ENCODE results near the gene ELOVL5. TPM values are rescaled to one million over a fixed set of nuclear protein-coding genes. Genes with fewer than 3 reads are reported as not detected.

ELOVL5 gene
- total RNA-seq, 1 donor from 2014 or later, result 185 TPM

GRCh38 chr6:53238311-53238710, 110.4 kb downstream of the ELOVL5 start:
- H4K20me1 ChIP-seq (ENCODE audit: low read depth), result no peaks in the 10 kb centered on the region
- no peaks in the 10 kb centered on the region for H3K79me2 ChIP-seq (ENCODE audit: low read depth)
- no peaks in the 10 kb centered on the region for H3K9me3 Mint-ChIP-seq
- no peak overlapping the region for H3K4me2 ChIP-seq
- no peak overlapping the region for H3K27ac ChIP-seq
- H3K36me3 Mint-ChIP-seq, result no peaks in the 10 kb centered on the region
- no peaks in the 10 kb centered on the region for H3F3A ChIP-seq (ENCODE audit: low read depth)
- H3K9ac ChIP-seq, result no peak overlapping the region
- no peaks in the 10 kb centered on the region for H3K4me1 ChIP-seq
- H2AFZ ChIP-seq (replicated peaks), result no peak overlapping the region
- TF ChIP-seq EZH2 (IDR thresholded peaks at IDR 0.05) (no peak), EZH2phosphoT487 (IDR thresholded peaks at IDR 0.05) (no peak), CTCF (IDR thresholded peaks at IDR 0.05) (no peak)
- no peaks in the 10 kb centered on the region for H3K36me3 ChIP-seq
- no peak for DNase-seq (ENCODE audit: low spot score)
- no peaks in the 10 kb centered on the region for H3K9me3 ChIP-seq (ENCODE audit: low read depth)
- no peaks in the 10 kb centered on the region for H3K27me3 ChIP-seq
- no peak overlapping the region for H3K27ac Mint-ChIP-seq
- no peaks in the 10 kb centered on the region for H3K4me1 Mint-ChIP-seq
- H3K27me3 Mint-ChIP-seq (ENCODE audit: insufficient read depth, low read depth), result peaks cover 2% of the 10 kb centered on the region
- no peak overlapping the region for H3K4me3 Mint-ChIP-seq
- no peak overlapping the region for H3K4me3 ChIP-seq

GRCh38 chr6:53236241-53236640, 112.5 kb downstream of the ELOVL5 start:
- no peak overlapping the region for H3K27ac Mint-ChIP-seq
- Histone ChIP-seq H3K79me2 (ENCODE audit: low read depth) (no peaks in the 10 kb centered on the region), H3K4me1 (no peaks in the 10 kb centered on the region), H4K20me1 (ENCODE audit: low read depth) (no peaks in the 10 kb centered on the region), H3F3A (ENCODE audit: low read depth) (no peaks in the 10 kb centered on the region), H2AFZ (replicated peaks) (no peak overlapping the region), H3K27me3 (no peaks in the 10 kb centered on the region), H3K9me3 (ENCODE audit: low read depth) (no peaks in the 10 kb centered on the region), H3K27ac (no peak overlapping the region), H3K36me3 (no peaks in the 10 kb centered on the region), H3K9ac (no peak overlapping the region), H3K4me2 (no peak overlapping the region), H3K4me3 (no peak overlapping the region)
- H3K4me3 Mint-ChIP-seq, result no peak overlapping the region
- H3K36me3 Mint-ChIP-seq, result no peaks in the 10 kb centered on the region
- H3K27me3 Mint-ChIP-seq (ENCODE audit: insufficient read depth, low read depth), result peaks cover 2% of the 10 kb centered on the region
- H3K9me3 Mint-ChIP-seq, result no peaks in the 10 kb centered on the region
- TF ChIP-seq EZH2 (IDR thresholded peaks at IDR 0.05) (no peak), CTCF (IDR thresholded peaks at IDR 0.05) (no peak), EZH2phosphoT487 (IDR thresholded peaks at IDR 0.05) (no peak)
- no peak for DNase-seq (ENCODE audit: low spot score)
- no peaks in the 10 kb centered on the region for H3K4me1 Mint-ChIP-seq

GRCh38 chr6:53235508-53235907, 113.2 kb downstream of the ELOVL5 start:
- no peak overlapping the region for H3K27ac Mint-ChIP-seq

More at GRCh38 chr6:53235508-53235907, 113.2 kb downstream of the ELOVL5 start:
- H3K4me3 ChIP-seq, result no peak overlapping the region
- no peak overlapping the region for H3K27ac ChIP-seq
- H4K20me1 ChIP-seq (ENCODE audit: low read depth), result no peaks in the 10 kb centered on the region
- H2AFZ ChIP-seq (replicated peaks), result no peak overlapping the region
- H3F3A ChIP-seq (ENCODE audit: low read depth), result no peaks in the 10 kb centered on the region
- no peaks in the 10 kb centered on the region for H3K4me1 Mint-ChIP-seq
- peaks cover under 1% of the 10 kb centered on the region for H3K27me3 Mint-ChIP-seq (ENCODE audit: insufficient read depth, low read depth)
- no peak for TF ChIP-seq CTCF (IDR thresholded peaks at IDR 0.05)
- H3K36me3 ChIP-seq, result no peaks in the 10 kb centered on the region
- no peak overlapping the region for H3K4me3 Mint-ChIP-seq
- H3K79me2 ChIP-seq (ENCODE audit: low read depth), result no peaks in the 10 kb centered on the region
- H3K4me1 ChIP-seq, result no peaks in the 10 kb centered on the region
- DNase-seq (ENCODE audit: low spot score), result no peak
- no peaks in the 10 kb centered on the region for H3K9me3 ChIP-seq (ENCODE audit: low read depth)
- no peaks in the 10 kb centered on the region for H3K36me3 Mint-ChIP-seq
- H3K9ac ChIP-seq, result no peak overlapping the region
- H3K4me2 ChIP-seq, result no peak overlapping the region
- no peaks in the 10 kb centered on the region for H3K9me3 Mint-ChIP-seq
- H3K27me3 ChIP-seq, result no peaks in the 10 kb centered on the region

All from neural progenitor cell (in vitro differentiated cells).